PC-3 (cell line): ENCODE measurements around the gene EEPD1. TPM values are rescaled to one million over a fixed set of nuclear protein-coding genes. Genes with fewer than 3 reads are reported as not detected.

Experiments
- ATAC-seq: fragments of 200-7000 bp; cut with Tn5 transposase; 2 replicates; pipeline ENCODE4 v1.9.1; 2020; ENCODE audit warnings: mild to moderate bottlenecking, moderate library complexity
- BruUV-seq: library from RNA; stranded (reverse); fragments of 400-500 nt; replicated peaks from 2 replicates; lab custom pipeline; 2021; lab: Mats Ljungman, UMichigan
- CTCF ChIA-PET: fragments of 300-600 bp; sonication (Branson Sonifier 250); formaldehyde crosslinking; loops from one replicate; lab custom pipeline; 2022; ENCODE audit warnings: antibody characterized with exemption; lab: Charles Lee
- POLR2A ChIA-PET: fragments of 300-600 bp; sonication (Branson Sonifier 250); formaldehyde crosslinking; loops from one replicate; lab custom pipeline; 2022; ENCODE audit warnings: antibody characterized with exemption; ENCODE audit not compliant: unreplicated experiment; lab: Charles Lee
- DNase-seq: peaks from one replicate; pipeline ENCODE4 v3.0.0-alpha.2; 2015
- H2AFZ ChIP-seq: fragments of 300-600 bp; sonication (generic); 2 replicates; pipeline ENCODE4 v1.6.0; 2016; ENCODE audit warnings: antibody characterized with exemption, low read length
- H3F3A ChIP-seq: fragments of 300-600 bp; sonication (generic); one replicate; pipeline ENCODE4 v1.6.0; 2017; ENCODE audit warnings: antibody characterized with exemption, low read length, control low read depth, mild to moderate bottlenecking; ENCODE audit not compliant: unreplicated experiment
- H3K27ac ChIP-seq: fragments of 300-600 bp; sonication (generic); 2 replicates; pipeline ENCODE4 v1.5.1; 2016; ENCODE audit warnings: mild to moderate bottlenecking, low read length
- H3K27me3 ChIP-seq: fragments of 300-600 bp; sonication (generic); 2 replicates; pipeline ENCODE4 v1.6.1; 2016; ENCODE audit warnings: low read length, mixed read lengths
- H3K36me3 ChIP-seq: fragments of 300-600 bp; sonication (generic); 2 replicates; pipeline ENCODE4 v1.6.1; 2016; ENCODE audit warnings: low read depth, mixed run types, low read length, mixed read lengths
- H3K4me1 ChIP-seq: fragments of 300-600 bp; sonication (generic); 2 replicates; pipeline ENCODE4 v1.5.1; 2016; ENCODE audit warnings: low read length; ENCODE audit not compliant: insufficient read depth
- H3K4me2 ChIP-seq: fragments of 300-600 bp; sonication (generic); 2 replicates; pipeline ENCODE4 v1.6.0; 2016; ENCODE audit warnings: low read length
- H3K4me3 ChIP-seq: fragments of 300-600 bp; sonication (generic); 2 replicates; pipeline ENCODE4 v1.5.1; 2016; ENCODE audit warnings: mild to moderate bottlenecking, low read length, mixed read lengths
- H3K79me2 ChIP-seq: fragments of 300-600 bp; sonication (generic); 2 replicates; pipeline ENCODE4 v1.6.1; 2017; ENCODE audit warnings: low read length, mixed read lengths
- H3K9ac ChIP-seq: fragments of 300-600 bp; sonication (generic); 2 replicates; pipeline ENCODE4 v1.6.0; 2016; ENCODE audit warnings: mild to moderate bottlenecking, low read length
- H3K9me2 ChIP-seq: fragments of 300-600 bp; sonication (generic); replicated peaks from 2 replicates; pipeline ENCODE4 v1.6.1; 2016; ENCODE audit warnings: mixed run types, low read length, mixed read lengths
- H3K9me3 ChIP-seq: fragments of 300-600 bp; sonication (generic); 2 replicates; pipeline ENCODE4 v1.6.1; 2016; ENCODE audit warnings: low read length, mixed read lengths
- H4K20me1 ChIP-seq: fragments of 300-600 bp; sonication (generic); 2 replicates; pipeline ENCODE4 v1.6.1; 2016; ENCODE audit warnings: low read length, mixed read lengths
- CTCF ChIP-seq: fragments of 300-600 bp; sonication (generic); conservative IDR thresholded peaks from 2 replicates; pipeline ENCODE4 v1.5.1; 2017; ENCODE audit warnings: antibody characterized with exemption, low read depth, mild to moderate bottlenecking, low read length
- EZH2 ChIP-seq: fragments of 300-600 bp; sonication (generic); IDR thresholded peaks from one replicate; pipeline ENCODE4 v1.6.1; 2017; ENCODE audit warnings: antibody characterized with exemption, mild to moderate bottlenecking, low read length; ENCODE audit not compliant: unreplicated experiment
- EZH2phosphoT487 ChIP-seq: fragments of 300-600 bp; sonication (generic); IDR thresholded peaks from 2 replicates; pipeline ENCODE4 v1.6.1; 2018; ENCODE audit warnings: mild to moderate bottlenecking, antibody characterized with exemption, low read length, borderline replicate concordance
- intact Hi-C: fragments of 100-400 bp; cut with micrococcal nuclease; formaldehyde crosslinking; loops from 2 replicates; pipeline ENCODE4 v1.9.0; 2023
- total RNA-seq: library from RNA; depleted of rRNA; stranded (reverse); fragments of >200 nt; gene quantifications from 2 replicates; pipeline ENCODE4 v1.2.3, GENCODE V29; 2014

EEPD1 gene
- total RNA-seq, 1 experiment from 2014 or later: 28.3 TPM

- no peak overlapping the region for H3K4me3 ChIP-seq
- CTCF ChIA-PET: interaction anchor here (0.6 kb wide), 1 partner anchor 211 kb away, joined by 6 read pairs; no protein-coding TSS in a partner anchor
- no peak overlapping the region for H3K4me2 ChIP-seq
- POLR2A ChIA-PET: interaction anchor here (0.7 kb wide), 1 partner anchor 9 kb away, joined by 3 read pairs; no protein-coding TSS in a partner anchor
- H3K9me3 ChIP-seq: no peaks in the 10 kb centered on the region
- H3K36me3 ChIP-seq: peaks cover 8% of the 10 kb centered on the region; the same call in 1 of the 2 replicates
- H4K20me1 ChIP-seq: peaks cover 8% of the 10 kb centered on the region; the same call in 1 of the 2 replicates
- no peaks in the 10 kb centered on the region for H3K27me3 ChIP-seq
- H3K9me2 ChIP-seq: no peaks in the 10 kb centered on the region
- peaks cover 13% of the 10 kb centered on the region for H3F3A ChIP-seq
- H2AFZ ChIP-seq: no peak overlapping the region
- peak; percentile 32 for DNase-seq
- no peak overlapping the region for H3K27ac ChIP-seq
- no peak overlapping the region for H3K9ac ChIP-seq
- H3K79me2 ChIP-seq: no peaks in the 10 kb centered on the region
- ATAC-seq: no peak; the same call in 1 of the 2 replicates
- intact Hi-C loops: loop anchor here (5.0 kb wide), 1 partner anchor 384 kb away; no protein-coding TSS in a partner anchor
- TF ChIP-seq CTCF (no peak), EZH2 (no peak), EZH2phosphoT487 (no peak)
- peaks cover 39% of the 10 kb centered on the region for H3K4me1 ChIP-seq
- no TSS peak for BruUV-seq
Measured at GRCh38 chr7:36300696-36301350, 147.8 kb downstream of the EEPD1 start.

- no TSS peak for BruUV-seq
- H3K9me2 ChIP-seq: no peaks in the 10 kb centered on the region
- DNase-seq (peak; percentile 38), ATAC-seq (0 out of 2 replicates have a peak, but pooled peaks have one; percentile 8)
- POLR2A ChIA-PET: no interaction called here
- no peaks in the 10 kb centered on the region for H3K9me3 ChIP-seq
- peak overlapping the region; percentile 41 for H3K27ac ChIP-seq
- H3K9ac ChIP-seq: no peak overlapping the region
- H3K4me1 ChIP-seq: peaks cover 39% of the 10 kb centered on the region
- peaks cover 8% of the 10 kb centered on the region; the same call in 1 of the 2 replicates for H4K20me1 ChIP-seq
- H3K4me2 ChIP-seq: no peak overlapping the region
- H3K27me3 ChIP-seq: no peaks in the 10 kb centered on the region
- CTCF ChIA-PET: no interaction called here
- H3K4me3 ChIP-seq: no peak overlapping the region
- H3K79me2 ChIP-seq: no peaks in the 10 kb centered on the region
- H3F3A ChIP-seq: peaks cover 13% of the 10 kb centered on the region
- intact Hi-C loops: loop anchor here (5.0 kb wide), 1 partner anchor 385 kb away; no protein-coding TSS in a partner anchor
- peaks cover 5% of the 10 kb centered on the region; the same call in 1 of the 2 replicates for H3K36me3 ChIP-seq
- no peak overlapping the region for H2AFZ ChIP-seq
- TF ChIP-seq EZH2 (no peak), CTCF (no peak), EZH2phosphoT487 (no peak)
Measured at GRCh38 chr7:36301914-36302771, 149.1 kb downstream of the EEPD1 start.
